Activated T-helper 17 cell treated with anti-CD3 and anti-CD28 coated beads, Interleukin-2, amount 50 U/mL, for 72 hours (primary cell): ENCODE measurements around the gene RNU1-4. TPM values are rescaled to one million over a fixed set of nuclear protein-coding genes. Genes with fewer than 3 reads are reported as not detected.
"Not testable (repeated sequence)": the region's sequence is repeated elsewhere in the genome, so short reads cannot be mapped to it uniquely, and the experiment has no call there.

Experiments used
- ATAC-seq: fragments of 150-1000 bp; cut with Tn5 transposase; replicated peaks from 2 replicates; pipeline ENCODE4 v1.10.0; 2021; ENCODE audit warnings: mild to moderate bottlenecking, moderate library complexity
- H3K27ac Mint-ChIP-seq: one replicate; pipeline ENCODE4 v1.8.0; 2022; ENCODE audit warnings: mixed read lengths
- H3K27me3 Mint-ChIP-seq: one replicate; pipeline ENCODE4 v1.8.0; 2022; ENCODE audit warnings: mixed read lengths
- H3K36me3 Mint-ChIP-seq: one replicate; pipeline ENCODE4 v1.8.0; 2022; ENCODE audit warnings: low read depth, mild to moderate bottlenecking, mixed read lengths
- H3K4me1 Mint-ChIP-seq: one replicate; pipeline ENCODE4 v1.8.0; 2022; ENCODE audit warnings: mixed read lengths
- H3K4me3 Mint-ChIP-seq: one replicate; pipeline ENCODE4 v1.8.0; 2022; ENCODE audit warnings: mild to moderate bottlenecking, mixed read lengths
- H3K9me3 Mint-ChIP-seq: one replicate; pipeline ENCODE4 v1.8.0; 2022; ENCODE audit warnings: mixed read lengths
- total RNA-seq, 2 donors: library from RNA; stranded (reverse); gene quantifications; one replicate each; pipeline ENCODE4 v1.2.3, GENCODE V29; 2022

RNU1-4 gene
- total RNA-seq, 2 donors from 2014 or later = 1,202 to 2,371 TPM

- not testable (repeated sequence) for H3K36me3 Mint-ChIP-seq, H3K4me1 Mint-ChIP-seq, H3K4me3 Mint-ChIP-seq, ATAC-seq, H3K27ac Mint-ChIP-seq, H3K9me3 Mint-ChIP-seq, H3K27me3 Mint-ChIP-seq
Observed at GRCh38 chr1:16718099-16718907, 22.0 kb upstream of the RNU1-4 start.

GRCh38 chr1:16718908-16719533, 21.3 kb upstream of the RNU1-4 start:
- H3K27ac Mint-ChIP-seq = no peak overlapping the region
- H3K4me3 Mint-ChIP-seq = no peak overlapping the region
- ATAC-seq = no peak
- no peaks in the 10 kb centered on the region for H3K9me3 Mint-ChIP-seq
- H3K4me1 Mint-ChIP-seq = no peaks in the 10 kb centered on the region
- no peaks in the 10 kb centered on the region for H3K36me3 Mint-ChIP-seq
- H3K27me3 Mint-ChIP-seq = peaks cover 13% of the 10 kb centered on the region

- no peak for ATAC-seq
- Mint-ChIP-seq H3K4me3 (no peak overlapping the region), H3K4me1 (no peaks in the 10 kb centered on the region), H3K36me3 (no peaks in the 10 kb centered on the region), H3K27me3 (peaks cover 13% of the 10 kb centered on the region), H3K27ac (no peak overlapping the region), H3K9me3 (no peaks in the 10 kb centered on the region)
Observed at GRCh38 chr1:16719571-16720350, 20.6 kb upstream of the RNU1-4 start.

GRCh38 chr1:16720351-16721223, 19.7 kb upstream of the RNU1-4 start:
- no peaks in the 10 kb centered on the region for H3K9me3 Mint-ChIP-seq
- H3K4me3 Mint-ChIP-seq = no peak overlapping the region
- H3K36me3 Mint-ChIP-seq = no peaks in the 10 kb centered on the region
- H3K27me3 Mint-ChIP-seq = peaks cover 13% of the 10 kb centered on the region
- H3K27ac Mint-ChIP-seq = no peak overlapping the region
- H3K4me1 Mint-ChIP-seq = no peaks in the 10 kb centered on the region
- ATAC-seq = no peak

- Mint-ChIP-seq H3K4me1 (no peaks in the 10 kb centered on the region), H3K9me3 (no peaks in the 10 kb centered on the region), H3K27me3 (peaks cover 13% of the 10 kb centered on the region), H3K36me3 (no peaks in the 10 kb centered on the region), H3K27ac (no peak overlapping the region), H3K4me3 (no peak overlapping the region)
- no peak for ATAC-seq
Observed at GRCh38 chr1:16721871-16722641, 18.3 kb upstream of the RNU1-4 start.

GRCh38 chr1:16724718-16725438, 15.4 kb upstream of the RNU1-4 start:
- Mint-ChIP-seq H3K27ac (no peak overlapping the region), H3K4me3 (no peak overlapping the region), H3K36me3 (no peaks in the 10 kb centered on the region), H3K9me3 (no peaks in the 10 kb centered on the region), H3K27me3 (peaks cover 8% of the 10 kb centered on the region), H3K4me1 (no peaks in the 10 kb centered on the region)
- ATAC-seq = no peak

GRCh38 chr1:16725439-16726245, 14.7 kb upstream of the RNU1-4 start:
- H3K4me3 Mint-ChIP-seq, H3K4me1 Mint-ChIP-seq, ATAC-seq, H3K27me3 Mint-ChIP-seq, H3K36me3 Mint-ChIP-seq, H3K9me3 Mint-ChIP-seq, H3K27ac Mint-ChIP-seq: not testable (repeated sequence)

- Mint-ChIP-seq H3K9me3 (no peaks in the 10 kb centered on the region), H3K4me3 (no peak overlapping the region), H3K27ac (no peak overlapping the region), H3K36me3 (no peaks in the 10 kb centered on the region), H3K27me3 (peaks cover 5% of the 10 kb centered on the region), H3K4me1 (no peaks in the 10 kb centered on the region)
- ATAC-seq = peak; percentile 91
Observed at GRCh38 chr1:16727190-16728111, 12.9 kb upstream of the RNU1-4 start.

- not testable (repeated sequence) for H3K4me1 Mint-ChIP-seq, H3K4me3 Mint-ChIP-seq, H3K9me3 Mint-ChIP-seq, H3K27me3 Mint-ChIP-seq, H3K27ac Mint-ChIP-seq, H3K36me3 Mint-ChIP-seq
- peak; percentile 58 for ATAC-seq
Observed at GRCh38 chr1:16728243-16728949, 11.9 kb upstream of the RNU1-4 start.

- not testable (repeated sequence) for H3K4me1 Mint-ChIP-seq, H3K27me3 Mint-ChIP-seq, H3K36me3 Mint-ChIP-seq, H3K9me3 Mint-ChIP-seq, H3K27ac Mint-ChIP-seq, ATAC-seq, H3K4me3 Mint-ChIP-seq
Observed at GRCh38 chr1:16732254-16732896, 7.9 kb upstream of the RNU1-4 start.

- not testable (repeated sequence) for H3K27ac Mint-ChIP-seq, H3K4me3 Mint-ChIP-seq, H3K36me3 Mint-ChIP-seq, H3K27me3 Mint-ChIP-seq, ATAC-seq, H3K4me1 Mint-ChIP-seq, H3K9me3 Mint-ChIP-seq
Observed at GRCh38 chr1:16741230-16741629, 914 bp downstream of the RNU1-4 start.
